K562 (cell line): Measurements from ENCODE around the gene PYGO2. TPM values are rescaled to one million over a fixed set of nuclear protein-coding genes. Genes with fewer than 3 reads are reported as not detected.

Experiments
- ATAC-seq: fragments of 200-7000 bp; cut with Tn5 transposase; 3 replicates; pipeline ENCODE4 v1.9.1; 2020; ENCODE audit warnings: moderate library complexity
- BruUV-seq: library from RNA; stranded (reverse); fragments of 400-500 nt; replicated peaks from 2 replicates; lab custom pipeline; 2021; lab: Mats Ljungman, UMichigan
- CTCF ChIA-PET: fragments of 300-600 bp; formaldehyde crosslinking; extraction: SDS; loops from one replicate; lab custom pipeline; 2021; ENCODE audit warnings: low intra/inter-chr PET ratio; lab: Yijun Ruan, JAX
- POLR2A ChIA-PET: fragments of 300-600, 350-650 bp; sonication (Branson Sonifier 250); formaldehyde crosslinking; extraction: SDS; loops from one replicate; lab custom pipeline; 2021; ENCODE audit warnings: antibody characterized with exemption, inconsistent platforms; lab: Yijun Ruan, JAX
- DNase-seq, 4 experiments: peaks; one replicate each; pipeline versions ENCODE4 v3.0.0 to v3.0.0-alpha.2; 2011 to 2018; ENCODE audit warnings: low spot score in 3 of 4, mixed read lengths in 3 of 4; ENCODE audit errors: extremely low read depth in 1 of 4
- FAIRE-seq: peaks from 2 replicates; lab custom pipeline; 2011; peaks lifted over from hg19 to GRCh38; lab: Jason Lieb, UNC
- H2AFZ ChIP-seq: 2 replicates; pipeline ENCODE4 v1.6.0; 2011; ENCODE audit warnings: low read depth, low read length, control low read depth, inconsistent platforms
- H3K27ac ChIP-seq: fragments of 200-600 bp; 3 replicates; pipeline ENCODE4 v1.8.0; 2011; ENCODE audit warnings: low read depth, mild to moderate bottlenecking, control low read depth, inconsistent platforms, low read length, moderate library complexity, mixed read lengths; ENCODE audit errors: extremely low read depth
- H3K27me3 ChIP-seq, 2 experiments: fragments of 300-600 bp in 1 of 2; 2 replicates in 1 of 2; 3 replicates in 1 of 2; pipeline versions ENCODE4 v1.6.0 to v1.8.0; 2011; ENCODE audit warnings: inconsistent platforms in 2 of 2, low read length in 2 of 2, mild to moderate bottlenecking in 1 of 2, mixed read lengths in 1 of 2, moderate library complexity in 1 of 2; ENCODE audit not compliant: control insufficient read depth in 2 of 2, insufficient read depth in 2 of 2
- H3K36me3 ChIP-seq: fragments of 300-600 bp; 3 replicates; pipeline ENCODE4 v1.8.0; 2011; ENCODE audit warnings: mild to moderate bottlenecking, low read length, inconsistent platforms; ENCODE audit not compliant: control insufficient read depth, insufficient read depth
- H3K4me1 ChIP-seq, 2 experiments: fragments of 200-600 bp in 1 of 2; replicated peaks in 1 of 2; 2 replicates in 1 of 2; 3 replicates in 1 of 2; pipeline versions ENCODE4 v1.5.1 to v1.8.0; 2011; ENCODE audit warnings: inconsistent platforms in 2 of 2, low read length in 2 of 2, mild to moderate bottlenecking in 1 of 2, mixed read lengths in 1 of 2, moderate library complexity in 1 of 2; ENCODE audit not compliant: control insufficient read depth in 2 of 2, insufficient read depth in 2 of 2
- H3K4me2 ChIP-seq: 2 replicates; pipeline ENCODE4 v1.6.1; 2011; ENCODE audit warnings: low read length, control low read depth, inconsistent platforms, mixed read lengths; ENCODE audit not compliant: insufficient read depth
- H3K4me3 ChIP-seq: fragments of 200-600 bp; sonication (generic), shearing (Covaris generic); 2 replicates; pipeline ENCODE4 v1.5.1; 2016; ENCODE audit warnings: control low read depth, inconsistent platforms
- H3K79me2 ChIP-seq: fragments of 200-600 bp; 3 replicates; pipeline ENCODE4 v1.8.0; 2011; ENCODE audit warnings: low read length, inconsistent platforms; ENCODE audit not compliant: control insufficient read depth, insufficient read depth
- H3K9ac ChIP-seq, 2 experiments: 2 replicates each; pipeline versions ENCODE4 v1.6.0 to v1.6.1; 2011; ENCODE audit warnings: low read depth in 2 of 2, low read length in 2 of 2, control low read depth in 1 of 2, inconsistent platforms in 1 of 2, mild to moderate bottlenecking in 1 of 2, mixed read lengths in 1 of 2; ENCODE audit not compliant: insufficient read depth in 1 of 2
- H3K9me1 ChIP-seq: one replicate; pipeline ENCODE4 v1.6.0; 2011; ENCODE audit warnings: inconsistent platforms, mild to moderate bottlenecking, low read length, moderate library complexity; ENCODE audit not compliant: control insufficient read depth, insufficient read depth
- H3K9me3 ChIP-seq: replicated peaks from 2 replicates; pipeline ENCODE4 v1.5.1; 2011; ENCODE audit warnings: low read depth, low read length, inconsistent platforms; ENCODE audit not compliant: control insufficient read depth, insufficient read depth
- H4K20me1 ChIP-seq: replicated peaks from 2 replicates; pipeline ENCODE4 v1.6.1; 2011; ENCODE audit warnings: low read length, inconsistent platforms, mixed read lengths; ENCODE audit not compliant: control insufficient read depth, insufficient read depth
- FOXM1 ChIP-seq, 2 experiments: fragments of 450-650 bp in 1 of 2; sonication (generic) in 1 of 2; formaldehyde crosslinking in 1 of 2; IDR thresholded peaks; 2 replicates each; pipeline versions ENCODE4 v1.6.1 to v1.9.0; 2017 to 2022; ENCODE audit warnings: low read depth in 2 of 2, mild to moderate bottlenecking in 2 of 2, missing genetic modification reagents in 1 of 2, moderate library complexity in 1 of 2
- POLR2G ChIP-seq: fragments of 200-400 bp; formaldehyde crosslinking; IDR thresholded peaks from 2 replicates; pipeline ENCODE4 v1.6.1; 2017; ENCODE audit warnings: low read depth, mild to moderate bottlenecking, antibody characterized with exemption, low read length, moderate library complexity
- PTRF ChIP-seq: fragments of 450-650 bp; IDR thresholded peaks from 2 replicates; pipeline ENCODE4 v1.6.1; 2016; ENCODE audit warnings: mild to moderate bottlenecking, missing genetic modification characterization, missing compliant biosample characterization
- PYGO2 ChIP-seq: fragments of 450-650 bp; IDR thresholded peaks from 2 replicates; pipeline ENCODE4 v1.6.1; 2016; ENCODE audit warnings: mild to moderate bottlenecking, missing genetic modification characterization, moderate library complexity, missing compliant biosample characterization
- SLC30A9 ChIP-seq: fragments of 250-450 bp; sonication (Bioruptor Pico); IDR thresholded peaks from 2 replicates; pipeline ENCODE4 v1.8.0; 2022; ENCODE audit warnings: mild to moderate bottlenecking, moderate library complexity
- WHSC1 ChIP-seq: IDR thresholded peaks from one replicate; pipeline ENCODE4 v1.6.1; 2012; ENCODE audit warnings: low read length, control low read depth, inconsistent platforms
- ZNF12 ChIP-seq: sonication (generic); formaldehyde crosslinking; IDR thresholded peaks from 2 replicates; pipeline ENCODE4 v1.4.0; 2020; ENCODE audit warnings: mild to moderate bottlenecking, missing genetic modification reagents
- ZNF140 ChIP-seq: fragments of 250-450 bp; sonication (Bioruptor Pico); IDR thresholded peaks from 2 replicates; pipeline ENCODE4 v1.8.0; 2021; ENCODE audit warnings: moderate library complexity, mild to moderate bottlenecking, inconsistent platforms
- ZNF253 ChIP-seq: fragments of 250-450 bp; sonication (Bioruptor Pico); conservative IDR thresholded peaks from 2 replicates; pipeline ENCODE4 v1.6.1; 2021; ENCODE audit warnings: mild to moderate bottlenecking
- ZNF75A ChIP-seq: fragments of 450-650 bp; formaldehyde crosslinking; IDR thresholded peaks from 2 replicates; pipeline ENCODE4 v1.4.0; 2020; ENCODE audit warnings: mild to moderate bottlenecking
- WGBS: fragments of 100-300 bp; shearing (Covaris generic); methylation state at CpG from one replicate; pipeline ENCODE4 v1.1.6; 2016; ENCODE audit warnings: low coverage, mixed read lengths; ENCODE audit not compliant: insufficient coverage; ENCODE audit errors: missing lambda C conversion rate; 5-methylcytosine and 5-hydroxymethylcytosine counted together
- in situ Hi-C: fragments of 300-500 bp; cut with MboI; formaldehyde crosslinking; loops from 4 replicates; pipeline ENCODE4 v1.15.0; 2018; ENCODE audit warnings: inconsistent platforms, mixed read lengths
- intact Hi-C: fragments of 100-400 bp; cut with micrococcal nuclease; formaldehyde crosslinking; loops from 2 replicates; pipeline ENCODE4 v1.14.2; 2022
- polyA plus RNA-seq, 8 experiments: library from polyadenylated mRNA; depleted of rRNA in 4 of 8; stranded (reverse) in 5 of 8; unstranded in 3 of 8; fragments of >200 nt; fragmentation: Nextera tagmentation in 2 of 8; fragmentation: Illumina TruSeq in 1 of 8; extraction: Ambion mirVana in 2 of 8; extraction: Trizol in 1 of 8; gene quantifications; 2 replicates each; pipeline versions ENCODE4 v1.2.1 to v1.2.3, GENCODE V29; 2011 to 2014; ENCODE audit warnings: inconsistent platforms in 1 of 8, missing spikeins in 1 of 8
- total RNA-seq, 7 experiments: library from RNA; depleted of rRNA in 6 of 7; stranded (reverse); fragments of >200 nt in 6 of 7; fragmentation: Illumina TruSeq in 2 of 7; extraction: Trizol in 2 of 7; gene quantifications; 2 replicates each; pipeline versions ENCODE4 v1.2.1 to v1.2.3, GENCODE V29; 2011 to 2021; ENCODE audit warnings: low replicate concordance in 1 of 7
- TF ChIP-seq, protein P1 (sequence below): fragments of 250-450 bp; sonication (Bioruptor Pico); IDR thresholded peaks from 2 replicates; pipeline ENCODE4 v1.6.1; 2021; ENCODE audit warnings: mild to moderate bottlenecking
- TF ChIP-seq, protein P2 (sequence below), 2 experiments: fragments of 450-650 bp; conservative IDR thresholded peaks; 2 replicates each; pipeline ENCODE4 v1.6.1; 2017; ENCODE audit warnings: mild to moderate bottlenecking in 2 of 2, moderate library complexity in 2 of 2
- TF ChIP-seq, protein P3 (sequence below): fragments of 450-650 bp; formaldehyde crosslinking; IDR thresholded peaks from 2 replicates; pipeline ENCODE4 v1.4.0; 2020; ENCODE audit warnings: mild to moderate bottlenecking, moderate library complexity
- TF ChIP-seq, protein P4 (sequence below): fragments of 450-650 bp; IDR thresholded peaks from 2 replicates; pipeline ENCODE4 v1.6.1; 2016; ENCODE audit warnings: low read depth, mild to moderate bottlenecking, moderate library complexity

PYGO2 gene
- total and polyA plus RNA-seq, 9 of the 15 experiments (the other 6 are each of a cell fraction or from before 2014, with no cell fraction given): 8.3 to 36.2 (median 18.2) TPM

DNA sequence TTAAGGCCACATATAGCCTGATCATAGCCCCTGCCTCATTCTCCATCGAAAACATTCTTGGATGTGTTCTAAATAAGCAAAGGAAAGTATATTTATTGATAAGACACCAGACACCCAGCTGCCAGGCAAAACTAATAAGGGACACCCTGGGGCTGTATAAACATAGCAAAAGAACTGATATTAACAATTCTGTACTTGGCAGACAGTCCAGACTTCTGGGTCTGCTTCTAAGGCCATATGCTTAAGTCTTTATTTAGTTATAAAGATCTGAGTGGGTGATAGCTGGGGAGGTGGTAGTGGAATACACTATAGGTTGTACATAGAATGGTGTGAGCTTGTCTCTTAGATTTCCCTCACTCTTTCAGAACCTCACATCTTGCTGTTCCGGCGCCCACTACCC is 16.8 kb upstream of the PYGO2 start:
- TF ChIP-seq ZNF140 (no peak), ZNF12 (no peak), FOXM1 (IDR thresholded peaks at IDR 0.05; ENCODE audit: low read depth) (no peak), FOXM1 (CRISPR knock-in tag; IDR thresholded peaks at IDR 0.05; ENCODE audit: low read depth) (no peak), ZNF253 (CRISPR knock-in tag) (no peak), WHSC1 (no peak), SLC30A9 (CRISPR knock-in tag) (no peak), PTRF (no peak), POLR2G (no peak), PYGO2 (tag) (no peak), ZNF75A (no peak)
- TF ChIP-seq, protein P1, sequence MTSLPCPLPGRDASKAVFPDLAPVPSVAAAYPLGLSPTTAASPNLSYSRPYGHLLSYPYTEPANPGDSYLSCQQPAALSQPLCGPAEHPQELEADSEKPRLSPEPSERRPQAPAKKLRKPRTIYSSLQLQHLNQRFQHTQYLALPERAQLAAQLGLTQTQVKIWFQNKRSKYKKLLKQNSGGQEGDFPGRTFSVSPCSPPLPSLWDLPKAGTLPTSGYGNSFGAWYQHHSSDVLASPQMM (CRISPR knock-in tag): no peak
- TF ChIP-seq, protein P2, sequence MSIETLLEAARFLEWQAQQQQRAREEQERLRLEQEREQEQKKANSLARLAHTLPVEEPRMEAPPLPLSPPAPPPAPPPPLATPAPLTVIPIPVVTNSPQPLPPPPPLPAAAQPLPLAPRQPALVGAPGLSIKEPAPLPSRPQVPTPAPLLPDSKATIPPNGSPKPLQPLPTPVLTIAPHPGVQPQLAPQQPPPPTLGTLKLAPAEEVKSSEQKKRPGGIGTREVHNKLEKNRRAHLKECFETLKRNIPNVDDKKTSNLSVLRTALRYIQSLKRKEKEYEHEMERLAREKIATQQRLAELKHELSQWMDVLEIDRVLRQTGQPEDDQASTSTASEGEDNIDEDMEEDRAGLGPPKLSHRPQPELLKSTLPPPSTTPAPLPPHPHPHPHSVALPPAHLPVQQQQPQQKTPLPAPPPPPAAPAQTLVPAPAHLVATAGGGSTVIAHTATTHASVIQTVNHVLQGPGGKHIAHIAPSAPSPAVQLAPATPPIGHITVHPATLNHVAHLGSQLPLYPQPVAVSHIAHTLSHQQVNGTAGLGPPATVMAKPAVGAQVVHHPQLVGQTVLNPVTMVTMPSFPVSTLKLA (conservative IDR thresholded peaks at IDR 0.05): no peak
- TF ChIP-seq, protein P3, sequence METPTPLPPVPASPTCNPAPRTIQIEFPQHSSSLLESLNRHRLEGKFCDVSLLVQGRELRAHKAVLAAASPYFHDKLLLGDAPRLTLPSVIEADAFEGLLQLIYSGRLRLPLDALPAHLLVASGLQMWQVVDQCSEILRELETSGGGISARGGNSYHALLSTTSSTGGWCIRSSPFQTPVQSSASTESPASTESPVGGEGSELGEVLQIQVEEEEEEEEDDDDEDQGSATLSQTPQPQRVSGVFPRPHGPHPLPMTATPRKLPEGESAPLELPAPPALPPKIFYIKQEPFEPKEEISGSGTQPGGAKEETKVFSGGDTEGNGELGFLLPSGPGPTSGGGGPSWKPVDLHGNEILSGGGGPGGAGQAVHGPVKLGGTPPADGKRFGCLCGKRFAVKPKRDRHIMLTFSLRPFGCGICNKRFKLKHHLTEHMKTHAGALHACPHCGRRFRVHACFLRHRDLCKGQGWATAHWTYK (CRISPR knock-in tag): no peak
- TF ChIP-seq, protein P4, sequence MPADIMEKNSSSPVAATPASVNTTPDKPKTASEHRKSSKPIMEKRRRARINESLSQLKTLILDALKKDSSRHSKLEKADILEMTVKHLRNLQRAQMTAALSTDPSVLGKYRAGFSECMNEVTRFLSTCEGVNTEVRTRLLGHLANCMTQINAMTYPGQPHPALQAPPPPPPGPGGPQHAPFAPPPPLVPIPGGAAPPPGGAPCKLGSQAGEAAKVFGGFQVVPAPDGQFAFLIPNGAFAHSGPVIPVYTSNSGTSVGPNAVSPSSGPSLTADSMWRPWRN: no peak
- no peak for DNase-seq
- intact Hi-C loops: no loop called here
- Histone ChIP-seq H3K9me1 (no peaks in the 10 kb centered on the region), H3K27me3 (no peaks in the 10 kb centered on the region), H3K36me3 (peaks cover 36% of the 10 kb centered on the region), H3K9me3 (no peaks in the 10 kb centered on the region), H3K27ac (no peak overlapping the region), H3K4me3 (no peak overlapping the region), H3K79me2 (peaks cover 64% of the 10 kb centered on the region), H4K20me1 (no peaks in the 10 kb centered on the region), H3K4me1 (peaks cover 17 to 20% of the 10 kb centered on the region in 2 experiments), H3K4me2 (no peak overlapping the region), H3K9ac (no peak overlapping the region), H2AFZ (no peak overlapping the region)
- FAIRE-seq: no peak
- ATAC-seq: no peak
- no TSS peak for BruUV-seq
- ChIA-PET POLR2A (interaction anchor here (1.6 to 2.4 kb wide), 2 partner anchors 12 to 15 kb away, joined by 4 to 16 read pairs; partner anchors contain the start of gene LENEP), CTCF (no interaction called here)
- in situ Hi-C loops: no loop called here
- 91% methylated on average over 3 of the region's 3 CpGs for WGBS
